ENCODE measurements around the gene ERICH4.

GRCh38 chr19:41422955-41423354 is 20.0 kb upstream of the ERICH4 start:
- TF ChIP-seq POLR2A (IDR thresholded peaks at IDR 0.05) (no peak), CTCF (IDR thresholded peaks at IDR 0.05) (no peak)
